ENCODE data around the gene UBE2O. TPM values are rescaled to one million over a fixed set of nuclear protein-coding genes. Genes with fewer than 3 reads are reported as not detected.
A peak's percentile ranks its signal among the peaks of the same experiment; 100 is the strongest.

The UBE2O gene
- total RNA-seq, 2 donors from 2014 or later: 19.5 to 21.8 TPM

- H3K4me1 ChIP-seq: peaks cover 0 to 63% of the 10 kb centered on the region in 2 donors
- H3K27me3 ChIP-seq: no peaks in the 10 kb centered on the region
- H3K36me3 ChIP-seq: no peaks in the 10 kb centered on the region
- DNase-seq (ENCODE audit: low spot score): no peak
- TF ChIP-seq, protein P1, sequence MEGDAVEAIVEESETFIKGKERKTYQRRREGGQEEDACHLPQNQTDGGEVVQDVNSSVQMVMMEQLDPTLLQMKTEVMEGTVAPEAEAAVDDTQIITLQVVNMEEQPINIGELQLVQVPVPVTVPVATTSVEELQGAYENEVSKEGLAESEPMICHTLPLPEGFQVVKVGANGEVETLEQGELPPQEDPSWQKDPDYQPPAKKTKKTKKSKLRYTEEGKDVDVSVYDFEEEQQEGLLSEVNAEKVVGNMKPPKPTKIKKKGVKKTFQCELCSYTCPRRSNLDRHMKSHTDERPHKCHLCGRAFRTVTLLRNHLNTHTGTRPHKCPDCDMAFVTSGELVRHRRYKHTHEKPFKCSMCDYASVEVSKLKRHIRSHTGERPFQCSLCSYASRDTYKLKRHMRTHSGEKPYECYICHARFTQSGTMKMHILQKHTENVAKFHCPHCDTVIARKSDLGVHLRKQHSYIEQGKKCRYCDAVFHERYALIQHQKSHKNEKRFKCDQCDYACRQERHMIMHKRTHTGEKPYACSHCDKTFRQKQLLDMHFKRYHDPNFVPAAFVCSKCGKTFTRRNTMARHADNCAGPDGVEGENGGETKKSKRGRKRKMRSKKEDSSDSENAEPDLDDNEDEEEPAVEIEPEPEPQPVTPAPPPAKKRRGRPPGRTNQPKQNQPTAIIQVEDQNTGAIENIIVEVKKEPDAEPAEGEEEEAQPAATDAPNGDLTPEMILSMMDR (IDR thresholded peaks at IDR 0.05): no peak
- no peak overlapping the region for H3K4me3 ChIP-seq
- peak overlapping the region in 1 of 2 donors; percentile 23 for H3K27ac ChIP-seq
- no peaks in the 10 kb centered on the region for H3K9me3 ChIP-seq
Measured at GRCh38 chr17:76416899-76417298, 36.1 kb downstream of the UBE2O start.

DNA sequence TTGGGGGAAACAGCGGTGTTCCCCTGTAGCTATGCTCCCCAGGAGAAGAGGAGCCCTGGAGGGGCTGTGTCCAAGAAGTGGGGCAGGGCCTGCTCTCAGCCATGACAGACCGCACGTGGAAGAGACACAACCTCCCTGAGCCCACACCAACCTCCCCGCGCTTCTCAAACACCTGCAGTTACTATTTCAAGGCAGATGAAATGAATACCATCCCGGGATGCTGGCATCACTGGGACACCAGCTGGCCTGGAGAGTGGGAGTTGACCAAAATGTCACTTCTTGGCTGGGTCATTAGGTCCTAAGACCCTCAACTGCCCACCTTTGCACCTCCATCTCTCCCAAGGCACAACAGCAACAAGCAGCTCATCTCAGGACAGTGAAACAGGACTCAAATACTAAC is 36.5 kb downstream of the UBE2O start:
- Histone ChIP-seq H3K4me1 (peaks cover 0 to 59% of the 10 kb centered on the region in 2 donors), H3K27me3 (no peaks in the 10 kb centered on the region), H3K27ac (peak overlapping the region in 1 of 2 donors; percentile 1), H3K4me3 (no peak overlapping the region), H3K9me3 (no peaks in the 10 kb centered on the region), H3K36me3 (no peaks in the 10 kb centered on the region)
- TF ChIP-seq, protein P1 (IDR thresholded peaks at IDR 0.05): no peak
- no peak for DNase-seq (ENCODE audit: low spot score)

- no peaks in the 10 kb centered on the region for H3K9me3 ChIP-seq
- H3K4me1 ChIP-seq: peaks cover 0 to 52% of the 10 kb centered on the region in 2 donors
- peak overlapping the region in 1 of 2 donors; percentile 1 for H3K27ac ChIP-seq
- no peak for DNase-seq (ENCODE audit: low spot score)
- H3K4me3 ChIP-seq: no peak overlapping the region
- H3K27me3 ChIP-seq: no peaks in the 10 kb centered on the region
- TF ChIP-seq, protein P1 (IDR thresholded peaks at IDR 0.05): no peak
- no peaks in the 10 kb centered on the region for H3K36me3 ChIP-seq
Measured at GRCh38 chr17:76415786-76416185, 37.2 kb downstream of the UBE2O start.

GRCh38 chr17:76414334-76415295 is 38.3 kb downstream of the UBE2O start:
- Histone ChIP-seq H3K4me3 (no peak overlapping the region), H3K27ac (peak overlapping the region; percentile 44 to 67), H3K4me1 (peaks cover 0 to 46% of the 10 kb centered on the region in 2 donors), H3K27me3 (no peaks in the 10 kb centered on the region), H3K9me3 (no peaks in the 10 kb centered on the region), H3K36me3 (no peaks in the 10 kb centered on the region)
- TF ChIP-seq, protein P1 (IDR thresholded peaks at IDR 0.05): no peak
- peak; percentile 83 for DNase-seq (ENCODE audit: low spot score)

- Histone ChIP-seq H3K4me3 (no peak overlapping the region), H3K4me1 (peaks cover 0 to 50% of the 10 kb centered on the region in 2 donors), H3K36me3 (no peaks in the 10 kb centered on the region), H3K27ac (peak overlapping the region in 1 of 2 donors; percentile 15), H3K27me3 (no peaks in the 10 kb centered on the region), H3K9me3 (no peaks in the 10 kb centered on the region)
- TF ChIP-seq, protein P1 (IDR thresholded peaks at IDR 0.05): no peak
- no peak for DNase-seq (ENCODE audit: low spot score)
Measured at GRCh38 chr17:76411247-76411646, 41.7 kb downstream of the UBE2O start.
